ENCODE results near the gene OR10AG1. TPM values are rescaled to one million over a fixed set of nuclear protein-coding genes. Genes with fewer than 3 reads are reported as not detected.

Gene OR10AG1
- total RNA-seq, 1 experiment from 2014 or later = not detected

- CTCF ChIA-PET = no interaction called here
- H3K9me3 Mint-ChIP-seq (ENCODE audit: unreplicated experiment) = peaks cover 34% of the 10 kb centered on the region
- H3K36me3 Mint-ChIP-seq (ENCODE audit: insufficient read depth, unreplicated experiment) = no peaks in the 10 kb centered on the region
- TF ChIP-seq CTCF (IDR thresholded peaks at IDR 0.05; ENCODE audit: unreplicated experiment) = no peak
- H3K27me3 Mint-ChIP-seq (ENCODE audit: insufficient read depth, unreplicated experiment) = no peaks in the 10 kb centered on the region
- DNase-seq (ENCODE audit: unreplicated experiment) = no peak
- H3K27ac Mint-ChIP-seq (ENCODE audit: low read depth, unreplicated experiment) = no peak overlapping the region
- POLR2A ChIA-PET = interaction anchor here (0.6 kb wide), 1 partner anchor 14 kb away, joined by 3 read pairs; no protein-coding TSS in a partner anchor
- intact Hi-C loops (cut with micrococcal nuclease) = no loop called here
- H3K4me3 Mint-ChIP-seq (ENCODE audit: unreplicated experiment) = no peak overlapping the region
- H3K4me1 Mint-ChIP-seq (ENCODE audit: insufficient read depth, unreplicated experiment) = no peaks in the 10 kb centered on the region
- BruUV-seq (replicated peaks) = no TSS peak
These were observed 1.2 kb upstream of the OR10AG1 start for GRCh38 chr11:55970935-55971334.

- no peak for TF ChIP-seq CTCF (IDR thresholded peaks at IDR 0.05; ENCODE audit: unreplicated experiment)
These were observed 1.8 kb downstream of the OR10AG1 start for GRCh38 chr11:55967914-55968313.

GRCh38 chr11:55966391-55966790 is 3.4 kb downstream of the OR10AG1 start:
- H3K27ac Mint-ChIP-seq (ENCODE audit: low read depth, unreplicated experiment) = no peak overlapping the region
- intact Hi-C loops (cut with micrococcal nuclease) = no loop called here
- ChIA-PET POLR2A (no interaction called here), CTCF (no interaction called here)
- H3K36me3 Mint-ChIP-seq (ENCODE audit: insufficient read depth, unreplicated experiment) = no peaks in the 10 kb centered on the region
- no peak for DNase-seq (ENCODE audit: unreplicated experiment)
- TF ChIP-seq CTCF (IDR thresholded peaks at IDR 0.05; ENCODE audit: unreplicated experiment) = no peak
- no peaks in the 10 kb centered on the region for H3K4me1 Mint-ChIP-seq (ENCODE audit: insufficient read depth, unreplicated experiment)
- BruUV-seq (replicated peaks) = no TSS peak
- no peaks in the 10 kb centered on the region for H3K27me3 Mint-ChIP-seq (ENCODE audit: insufficient read depth, unreplicated experiment)
- no peak overlapping the region for H3K4me3 Mint-ChIP-seq (ENCODE audit: unreplicated experiment)
- H3K9me3 Mint-ChIP-seq (ENCODE audit: unreplicated experiment) = peaks cover 41% of the 10 kb centered on the region

More at GRCh38 chr11:55967914-55968313, 1.8 kb downstream of the OR10AG1 start:
- Mint-ChIP-seq H3K27ac (ENCODE audit: low read depth, unreplicated experiment) (no peak overlapping the region), H3K27me3 (ENCODE audit: insufficient read depth, unreplicated experiment) (no peaks in the 10 kb centered on the region), H3K9me3 (ENCODE audit: unreplicated experiment) (peaks cover 37% of the 10 kb centered on the region), H3K4me1 (ENCODE audit: insufficient read depth, unreplicated experiment) (no peaks in the 10 kb centered on the region), H3K36me3 (ENCODE audit: insufficient read depth, unreplicated experiment) (no peaks in the 10 kb centered on the region), H3K4me3 (ENCODE audit: unreplicated experiment) (no peak overlapping the region)
- intact Hi-C loops (cut with micrococcal nuclease) = no loop called here
- DNase-seq (ENCODE audit: unreplicated experiment) = no peak
- ChIA-PET POLR2A (no interaction called here), CTCF (interaction anchor here (0.5 to 0.7 kb wide), 2 partner anchors 25 to 116 kb away, joined by 3 read pairs; no protein-coding TSS in a partner anchor)
- no TSS peak for BruUV-seq (replicated peaks)

- Mint-ChIP-seq H3K4me1 (ENCODE audit: insufficient read depth, unreplicated experiment) (no peaks in the 10 kb centered on the region), H3K4me3 (ENCODE audit: unreplicated experiment) (no peak overlapping the region), H3K27ac (ENCODE audit: low read depth, unreplicated experiment) (no peak overlapping the region), H3K27me3 (ENCODE audit: insufficient read depth, unreplicated experiment) (no peaks in the 10 kb centered on the region), H3K36me3 (ENCODE audit: insufficient read depth, unreplicated experiment) (no peaks in the 10 kb centered on the region), H3K9me3 (ENCODE audit: unreplicated experiment) (peaks cover 16% of the 10 kb centered on the region)
- no peak for DNase-seq (ENCODE audit: unreplicated experiment)
- POLR2A ChIA-PET = interaction anchor here (0.7 kb wide), 1 partner anchor 14 kb away, joined by 3 read pairs; no protein-coding TSS in a partner anchor
- CTCF ChIA-PET = no interaction called here
- BruUV-seq (replicated peaks) = no TSS peak
- no peak for TF ChIP-seq CTCF (IDR thresholded peaks at IDR 0.05; ENCODE audit: unreplicated experiment)
- intact Hi-C loops (cut with micrococcal nuclease) = no loop called here
These were observed 13.2 kb downstream of the OR10AG1 start for GRCh38 chr11:55956521-55956920.

All from MCF 10A (cell line).